ENCODE results near the gene SLC2A11. TPM values are rescaled to one million over a fixed set of nuclear protein-coding genes. Genes with fewer than 3 reads are reported as not detected.
"Not testable (repeated sequence)": the region's sequence is repeated elsewhere in the genome, so short reads cannot be mapped to it uniquely, and the experiment has no call there.

The SLC2A11 gene
- total RNA-seq, 2 donors from 2014 or later: 10.0 to 11.1 TPM

DNA sequence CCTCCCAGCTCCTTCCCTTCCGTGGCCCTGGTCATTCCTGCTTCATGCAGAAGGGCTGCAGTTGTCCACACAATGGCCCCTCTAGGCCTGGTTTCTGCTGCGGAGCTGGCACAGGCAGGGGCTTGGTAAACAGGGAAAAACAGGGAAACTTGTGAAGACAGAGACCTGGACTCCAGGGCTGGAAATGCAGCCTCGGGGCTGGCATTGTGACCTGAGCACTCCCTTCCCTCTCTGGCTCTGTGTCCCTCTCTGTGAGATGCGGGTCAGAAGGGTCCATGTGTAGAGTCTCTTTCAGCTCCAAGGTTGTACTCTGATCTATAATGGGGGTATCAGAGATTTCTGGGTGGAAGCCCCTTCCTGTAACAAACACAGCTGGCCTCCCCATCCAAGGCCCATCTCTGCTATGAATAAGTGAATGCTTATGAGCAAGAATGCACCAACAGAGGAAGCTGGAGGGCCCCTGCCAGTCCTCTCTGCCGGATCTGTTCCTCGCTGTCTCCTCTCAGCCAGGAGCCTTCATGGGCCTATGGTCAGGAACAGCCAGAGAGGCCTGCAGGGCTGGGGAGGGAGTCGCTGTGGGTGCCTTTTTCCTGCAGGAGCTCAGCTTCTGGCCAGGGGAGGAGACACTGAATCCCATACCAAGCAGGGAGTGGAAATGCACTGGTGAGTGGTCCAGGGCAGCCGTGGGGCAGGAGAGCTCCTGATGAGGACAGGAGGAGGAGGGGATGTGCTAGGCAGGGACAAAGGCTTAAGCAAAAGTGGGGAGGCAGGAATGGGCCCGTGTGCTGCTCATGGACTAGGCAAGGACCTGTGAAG, 12.2 kb upstream of the SLC2A11 start:
- no peaks in the 10 kb centered on the region for H3K36me3 Mint-ChIP-seq (ENCODE audit: insufficient read depth in 2 of 2)
- DNase-seq (no peak), ATAC-seq (replicated peaks in 1 of 2) (no peak)
- no peaks in the 10 kb centered on the region for H3K4me1 Mint-ChIP-seq (ENCODE audit: low read depth)
- no peaks in the 10 kb centered on the region for H3K9me3 Mint-ChIP-seq
- no peak overlapping the region for H3K27ac Mint-ChIP-seq
- no peak overlapping the region for H3K4me3 Mint-ChIP-seq
- peaks cover 14% of the 10 kb centered on the region for H3K27me3 Mint-ChIP-seq (ENCODE audit: low read depth)

GRCh38 chr22:23846081-23846469, 11.6 kb upstream of the SLC2A11 start:
- Mint-ChIP-seq H3K36me3 (ENCODE audit: insufficient read depth in 2 of 2) (no peaks in the 10 kb centered on the region), H3K27ac (no peak overlapping the region), H3K4me1 (ENCODE audit: low read depth) (no peaks in the 10 kb centered on the region), H3K4me3 (no peak overlapping the region), H3K27me3 (ENCODE audit: low read depth) (peaks cover 8% of the 10 kb centered on the region), H3K9me3 (no peaks in the 10 kb centered on the region)
- no peak for DNase-seq
- no peak for ATAC-seq (replicated peaks in 1 of 2)

- H3K27me3 Mint-ChIP-seq (ENCODE audit: low read depth): peaks cover 4% of the 10 kb centered on the region
- no peaks in the 10 kb centered on the region for H3K36me3 Mint-ChIP-seq (ENCODE audit: insufficient read depth in 2 of 2)
- DNase-seq (no peak), ATAC-seq (replicated peaks in 1 of 2) (no peak)
- H3K27ac Mint-ChIP-seq: no peak overlapping the region
- no peak overlapping the region for H3K4me3 Mint-ChIP-seq
- H3K9me3 Mint-ChIP-seq: no peaks in the 10 kb centered on the region
- no peaks in the 10 kb centered on the region for H3K4me1 Mint-ChIP-seq (ENCODE audit: low read depth)
These were observed 10.3 kb upstream of the SLC2A11 start for GRCh38 chr22:23847310-23847920.

DNA sequence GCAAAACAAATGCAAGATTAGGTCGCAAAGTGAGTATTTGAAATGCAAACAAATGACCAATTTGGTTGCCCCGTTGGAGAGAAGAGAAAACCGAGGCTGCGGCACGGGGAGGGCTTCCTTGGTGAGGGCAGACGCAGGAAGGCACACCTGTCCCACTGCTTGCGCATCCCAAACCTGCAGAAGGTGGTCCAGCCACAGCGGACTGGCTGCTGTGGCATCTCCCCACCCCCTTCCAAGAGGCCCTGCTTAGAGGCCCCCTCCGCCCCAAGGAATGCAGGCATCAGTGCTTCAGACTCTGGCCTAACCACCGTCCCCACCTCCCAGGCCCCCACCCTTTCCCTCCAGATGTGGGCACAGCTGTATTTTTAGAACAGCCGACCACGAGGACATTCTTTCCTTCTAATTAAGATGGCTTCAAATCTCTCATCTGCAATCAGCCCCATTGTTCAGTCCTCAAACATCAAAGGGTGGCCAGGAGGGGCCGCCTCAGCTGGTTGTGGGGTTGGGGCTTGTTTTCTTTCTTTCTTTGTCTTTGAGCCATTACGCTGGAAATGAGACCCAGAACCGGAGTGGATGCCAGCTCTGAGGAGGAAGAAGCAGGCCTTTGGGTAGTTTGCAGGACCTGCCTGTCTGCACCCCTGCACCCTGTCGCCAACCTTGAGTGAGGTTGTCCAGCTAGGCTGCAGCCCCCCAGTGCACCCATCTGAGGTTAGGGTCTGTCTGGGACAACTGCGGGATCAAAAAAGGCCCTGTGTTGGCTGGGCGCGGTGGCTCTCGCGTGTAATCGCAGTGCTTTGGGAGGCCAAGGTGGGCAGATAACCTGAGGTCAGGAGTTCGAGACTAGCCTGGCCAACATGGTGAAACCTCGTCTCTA, 9.4 kb upstream of the SLC2A11 start:
- no peaks in the 10 kb centered on the region for H3K9me3 Mint-ChIP-seq
- DNase-seq (no peak), ATAC-seq (replicated peaks in 1 of 2) (no peak)
- H3K36me3 Mint-ChIP-seq (ENCODE audit: insufficient read depth in 2 of 2): no peaks in the 10 kb centered on the region
- H3K27ac Mint-ChIP-seq: no peak overlapping the region
- H3K27me3 Mint-ChIP-seq (ENCODE audit: low read depth): peaks cover 4% of the 10 kb centered on the region
- H3K4me3 Mint-ChIP-seq: no peak overlapping the region
- no peaks in the 10 kb centered on the region for H3K4me1 Mint-ChIP-seq (ENCODE audit: low read depth)

DNA sequence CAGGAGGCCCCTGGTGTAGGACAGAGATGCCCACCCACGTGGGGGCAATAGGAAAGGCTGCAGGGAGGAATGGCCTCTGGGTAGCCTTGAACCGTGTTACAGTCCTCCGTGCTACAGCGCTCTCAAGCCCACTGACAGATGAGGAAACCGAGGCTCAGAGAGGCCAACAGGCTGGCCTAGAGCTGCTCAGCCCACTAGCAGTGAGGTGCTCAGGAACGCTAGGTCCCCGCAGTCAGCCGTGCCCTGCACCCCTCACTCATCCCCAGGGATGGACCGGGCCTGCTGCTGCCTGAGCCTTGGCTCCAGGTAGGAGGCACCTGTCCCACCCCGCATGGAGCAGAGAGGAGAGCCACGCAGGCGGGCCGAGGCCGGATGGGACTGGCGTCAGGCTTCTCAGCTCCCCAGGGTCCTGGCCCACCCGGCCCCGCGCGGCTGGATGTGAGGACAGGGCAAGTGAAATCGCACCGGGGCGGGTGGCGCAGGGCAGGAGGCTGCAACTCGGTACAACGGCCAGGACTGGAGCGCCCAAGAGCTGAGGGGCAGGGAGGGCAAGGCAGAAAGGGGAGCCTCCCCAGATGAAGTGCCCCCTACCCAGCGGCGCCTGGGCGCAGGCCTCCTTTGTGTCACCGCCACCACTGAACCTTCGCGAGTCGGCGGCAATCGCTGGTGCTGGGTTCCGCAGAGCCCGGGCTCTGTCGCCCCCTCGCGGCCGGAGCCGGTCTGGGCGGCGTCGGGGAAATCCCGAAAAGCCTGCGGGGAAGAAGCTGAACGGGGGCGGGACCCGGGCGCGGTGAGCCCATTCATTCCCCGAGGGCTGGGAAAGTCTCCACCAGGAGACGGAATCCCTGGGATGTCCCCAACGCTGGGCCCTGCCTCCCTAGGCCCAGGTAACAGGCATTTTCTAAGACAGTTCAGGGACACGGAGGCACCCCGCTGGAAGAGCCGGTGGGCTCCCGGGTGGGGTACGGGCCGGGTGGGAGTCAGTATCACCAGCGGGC, 8.4 kb upstream of the SLC2A11 start:
- peaks cover 4% of the 10 kb centered on the region for H3K27me3 Mint-ChIP-seq (ENCODE audit: low read depth)
- DNase-seq: peak; percentile 86 to 93
- no peaks in the 10 kb centered on the region for H3K4me1 Mint-ChIP-seq (ENCODE audit: low read depth)
- ATAC-seq (replicated peaks in 1 of 2): peak; percentile 88 to 92
- no peaks in the 10 kb centered on the region for H3K36me3 Mint-ChIP-seq (ENCODE audit: insufficient read depth in 2 of 2)
- no peaks in the 10 kb centered on the region for H3K9me3 Mint-ChIP-seq
- H3K4me3 Mint-ChIP-seq: peak overlapping the region; percentile 49 to 54
- no peak overlapping the region for H3K27ac Mint-ChIP-seq

DNA sequence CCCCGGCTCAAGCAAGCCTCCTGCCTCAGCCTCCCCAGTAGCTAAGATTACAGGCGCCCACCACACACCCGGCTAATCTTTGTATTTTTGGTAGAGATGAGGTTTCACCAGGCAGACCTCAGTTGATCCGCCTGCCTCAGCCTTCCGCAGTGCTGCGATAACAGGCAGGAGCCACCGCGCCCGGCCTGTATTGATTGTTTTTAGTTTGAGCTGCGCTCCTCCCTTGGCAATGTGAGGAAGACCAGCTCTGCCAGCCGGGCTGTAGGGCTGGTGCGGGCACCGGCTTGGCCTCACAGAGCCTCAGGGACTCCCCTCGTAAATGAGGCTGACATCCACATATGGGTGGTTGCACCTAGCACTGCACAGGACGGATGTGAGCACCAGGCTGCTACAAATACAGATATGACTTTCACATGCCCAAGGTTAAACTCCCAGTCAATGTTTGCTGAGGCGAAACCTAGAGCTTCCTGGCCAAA, 7.5 kb upstream of the SLC2A11 start:
- no peaks in the 10 kb centered on the region for H3K9me3 Mint-ChIP-seq
- ATAC-seq (replicated peaks in 1 of 2) (no peak), DNase-seq (no peak)
- peak overlapping the region; percentile 40 to 52 for H3K4me3 Mint-ChIP-seq
- H3K27ac Mint-ChIP-seq: no peak overlapping the region
- H3K27me3 Mint-ChIP-seq (ENCODE audit: low read depth): peaks cover 4% of the 10 kb centered on the region
- no peaks in the 10 kb centered on the region for H3K36me3 Mint-ChIP-seq (ENCODE audit: insufficient read depth in 2 of 2)
- H3K4me1 Mint-ChIP-seq (ENCODE audit: low read depth): no peaks in the 10 kb centered on the region

GRCh38 chr22:23856721-23857605, 712 bp upstream of the SLC2A11 start:
- Mint-ChIP-seq H3K4me1 (ENCODE audit: low read depth) (peaks cover 25% of the 10 kb centered on the region), H3K9me3 (no peaks in the 10 kb centered on the region), H3K4me3 (peak overlapping the region; percentile 91 to 94), H3K36me3 (ENCODE audit: insufficient read depth in 2 of 2) (no peaks in the 10 kb centered on the region), H3K27ac (peak overlapping the region; percentile 64), H3K27me3 (ENCODE audit: low read depth) (no peaks in the 10 kb centered on the region)
- DNase-seq: peak; percentile 25 to 35
- peak; percentile 56 to 65 for ATAC-seq (replicated peaks in 1 of 2)

GRCh38 chr22:23858484-23858815, 775 bp downstream of the SLC2A11 start:
- Mint-ChIP-seq H3K9me3 (no peaks in the 10 kb centered on the region), H3K4me3 (peak overlapping the region; percentile 91 to 94), H3K4me1 (ENCODE audit: low read depth) (peaks cover 25% of the 10 kb centered on the region)

GRCh38 chr22:23859201-23859600, 1.5 kb downstream of the SLC2A11 start:
- H3K27ac Mint-ChIP-seq: peak overlapping the region; percentile 88

More at GRCh38 chr22:23858484-23858815, 775 bp downstream of the SLC2A11 start:
- ATAC-seq (replicated peaks in 1 of 2) (no peak), DNase-seq (no peak)
- Mint-ChIP-seq H3K27ac (peak overlapping the region; percentile 88), H3K36me3 (ENCODE audit: insufficient read depth in 2 of 2) (no peaks in the 10 kb centered on the region), H3K27me3 (ENCODE audit: low read depth) (no peaks in the 10 kb centered on the region)

DNA sequence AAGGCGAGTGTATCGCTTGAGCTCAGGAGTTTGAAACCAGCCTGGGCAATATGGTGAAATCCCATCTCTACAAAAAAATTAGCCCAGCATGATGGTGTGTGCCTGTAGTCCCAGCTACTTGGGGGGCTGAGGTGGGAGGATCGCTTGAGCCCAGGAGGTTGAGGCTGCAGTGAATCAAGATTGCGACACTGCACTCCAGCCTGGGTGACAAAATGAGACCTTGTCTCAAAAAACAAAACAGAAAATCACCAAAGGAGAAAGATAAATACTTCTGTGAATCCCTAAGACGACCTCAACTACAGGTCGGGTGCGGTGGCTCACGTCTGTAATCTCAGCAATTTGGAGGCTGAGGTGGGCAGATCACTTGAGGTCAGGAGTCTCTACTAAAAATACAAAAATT, 2.5 kb downstream of the SLC2A11 start:
- H3K4me3 Mint-ChIP-seq; H3K27ac Mint-ChIP-seq; DNase-seq; H3K9me3 Mint-ChIP-seq; ATAC-seq (replicated peaks in 1 of 2); H3K36me3 Mint-ChIP-seq (ENCODE audit: insufficient read depth in 2 of 2); H3K27me3 Mint-ChIP-seq (ENCODE audit: low read depth): not testable (repeated sequence)
- H3K4me1 Mint-ChIP-seq (ENCODE audit: low read depth): peaks cover 25% of the 10 kb centered on the region

More at GRCh38 chr22:23859201-23859600, 1.5 kb downstream of the SLC2A11 start:
- H3K27me3 Mint-ChIP-seq (ENCODE audit: low read depth): no peaks in the 10 kb centered on the region
- peaks cover 25% of the 10 kb centered on the region for H3K4me1 Mint-ChIP-seq (ENCODE audit: low read depth)
- peak overlapping the region; percentile 91 to 94 for H3K4me3 Mint-ChIP-seq
- ATAC-seq (replicated peaks in 1 of 2) (no peak), DNase-seq (no peak)
- H3K36me3 Mint-ChIP-seq (ENCODE audit: insufficient read depth in 2 of 2): no peaks in the 10 kb centered on the region
- no peaks in the 10 kb centered on the region for H3K9me3 Mint-ChIP-seq

DNA sequence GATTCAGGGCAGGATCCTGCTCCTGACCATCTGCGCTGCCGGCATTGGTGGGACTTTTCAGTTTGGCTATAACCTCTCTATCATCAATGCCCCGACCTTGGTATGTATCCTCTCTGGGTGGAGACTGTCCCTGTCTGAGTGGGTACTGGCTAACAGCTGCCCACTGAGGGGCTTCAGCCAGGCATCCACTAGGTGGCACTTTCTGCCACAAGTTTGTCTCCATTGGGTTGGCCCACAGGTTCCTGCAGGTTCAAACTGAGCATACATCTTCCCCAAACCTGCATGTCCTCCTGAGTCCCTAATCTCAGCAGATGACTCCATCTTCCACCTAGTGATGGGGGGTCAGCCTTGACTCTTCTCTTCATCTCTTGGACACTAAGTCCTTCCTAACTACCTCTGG, 4.4 kb downstream of the SLC2A11 start:
- Mint-ChIP-seq H3K4me1 (ENCODE audit: low read depth) (peaks cover 16% of the 10 kb centered on the region), H3K27ac (no peak overlapping the region), H3K9me3 (no peaks in the 10 kb centered on the region), H3K27me3 (ENCODE audit: low read depth) (no peaks in the 10 kb centered on the region), H3K4me3 (no peak overlapping the region), H3K36me3 (ENCODE audit: insufficient read depth in 2 of 2) (no peaks in the 10 kb centered on the region)
- ATAC-seq (replicated peaks in 1 of 2) (no peak), DNase-seq (peak; percentile 58 to 62)

All from activated T-cell treated with anti-CD3 and anti-CD28 coated beads, Interleukin-2, amount 50 U/mL, for 72 hours (primary cell).